SK-N-SH (cell line): ENCODE data around the gene SCRG1. TPM values are rescaled to one million over a fixed set of nuclear protein-coding genes. Genes with fewer than 3 reads are reported as not detected.

Source experiments
- CTCF ChIA-PET: fragments of 300-600, 350-600 bp; formaldehyde crosslinking; extraction: SDS; loops from one replicate; lab custom pipeline; 2021; lab: Yijun Ruan, JAX
- POLR2A ChIA-PET: fragments of 350-600 bp; sonication (Branson Sonifier 250); formaldehyde crosslinking; extraction: SDS; loops from one replicate; lab custom pipeline; 2020; ENCODE audit warnings: antibody characterized with exemption, inconsistent platforms; lab: Yijun Ruan, JAX
- DNase-seq: peaks from one replicate; pipeline ENCODE4 v3.0.0; 2012
- H2AFZ ChIP-seq: fragments of 200-600 bp; sonication (generic); 2 replicates; pipeline ENCODE4 v1.8.1; 2016; ENCODE audit warnings: antibody characterized with exemption, mild to moderate bottlenecking, low read depth
- H3F3A ChIP-seq: fragments of 200-600 bp; sonication (generic); replicated peaks from 2 replicates; pipeline ENCODE3; 2016; ENCODE audit warnings: antibody characterized with exemption, mild to moderate bottlenecking; ENCODE audit not compliant: insufficient read depth
- H3K27ac ChIP-seq, 2 experiments: fragments of 200-500 bp in 1 of 2; fragments of 200-600 bp in 1 of 2; sonication (Bioruptor generic) in 1 of 2; sonication (generic), shearing (Covaris generic) in 1 of 2; 2 replicates each; pipeline versions ENCODE4 v1.5.1 to v1.6.1; 2014 to 2016; ENCODE audit warnings: low read depth in 2 of 2, inconsistent platforms in 1 of 2, low read length in 1 of 2, mild to moderate bottlenecking in 1 of 2, mixed read lengths in 1 of 2
- H3K27me3 ChIP-seq: fragments of 200-600 bp; sonication (generic), shearing (Covaris generic); 2 replicates; pipeline ENCODE4 v1.6.1; 2016; ENCODE audit warnings: mixed run types; ENCODE audit not compliant: insufficient read depth
- H3K36me3 ChIP-seq, 2 experiments: fragments of 200-500 bp in 1 of 2; fragments of 200-600 bp in 1 of 2; sonication (Bioruptor generic) in 1 of 2; sonication (generic) in 1 of 2; replicated peaks in 1 of 2; 2 replicates each; pipeline versions ENCODE3 to v1.5.1; 2014 to 2016; ENCODE audit warnings: low read length in 1 of 2, mild to moderate bottlenecking in 1 of 2; ENCODE audit not compliant: insufficient read depth in 2 of 2, control insufficient read depth in 1 of 2
- H3K4me1 ChIP-seq, 2 experiments: fragments of 200-500 bp in 1 of 2; fragments of 200-600 bp in 1 of 2; sonication (Bioruptor generic) in 1 of 2; sonication (generic), shearing (Covaris generic) in 1 of 2; 2 replicates each; pipeline versions ENCODE4 v1.5.1 to v1.6.1; 2014 to 2016; ENCODE audit warnings: low read depth in 1 of 2, low read length in 1 of 2, mixed run types in 1 of 2; ENCODE audit not compliant: insufficient read depth in 2 of 2, control insufficient read depth in 1 of 2
- H3K4me2 ChIP-seq: fragments of 200-600 bp; sonication (generic), shearing (Covaris generic); 2 replicates; pipeline ENCODE4 v1.6.1; 2017; ENCODE audit warnings: mixed run types
- H3K4me3 ChIP-seq, 2 experiments: fragments of 200-500 bp in 1 of 2; fragments of 200-600 bp in 1 of 2; sonication (Bioruptor generic) in 1 of 2; sonication (generic), shearing (Covaris generic) in 1 of 2; 2 replicates each; pipeline versions ENCODE4 v1.5.1 to v1.8.1; 2014 to 2016; ENCODE audit warnings: low read depth in 2 of 2, inconsistent platforms in 1 of 2, low read length in 1 of 2, mild to moderate bottlenecking in 1 of 2, mixed read lengths in 1 of 2, moderate library complexity in 1 of 2
- H3K79me2 ChIP-seq: fragments of 200-600 bp; sonication (generic); 2 replicates; pipeline ENCODE4 v1.8.1; 2017; ENCODE audit warnings: mild to moderate bottlenecking; ENCODE audit not compliant: insufficient read depth
- H3K9ac ChIP-seq: fragments of 200-600 bp; sonication (generic); 2 replicates; pipeline ENCODE4 v1.6.1; 2017; ENCODE audit warnings: mixed run types
- H3K9me2 ChIP-seq: fragments of 200-600 bp; sonication (generic); 2 replicates; pipeline ENCODE4 v1.6.1; 2017; ENCODE audit warnings: mixed run types
- H3K9me3 ChIP-seq: fragments of 200-600 bp; sonication (generic); 2 replicates; pipeline ENCODE4 v1.6.1; 2017; ENCODE audit warnings: mixed run types, mild to moderate bottlenecking, moderate library complexity
- H4K20me1 ChIP-seq: fragments of 200-600 bp; sonication (generic); 2 replicates; pipeline ENCODE4 v1.6.1; 2017; ENCODE audit warnings: mild to moderate bottlenecking, mixed run types; ENCODE audit not compliant: insufficient read depth
- JUND ChIP-seq: IDR thresholded peaks from 2 replicates; pipeline ENCODE4 v1.4.0; 2012
- MEF2A ChIP-seq: IDR thresholded peaks from 2 replicates; pipeline ENCODE4 v1.4.0; 2012; ENCODE audit warnings: low read depth, borderline replicate concordance
- POLR2AphosphoS5 ChIP-seq: IDR thresholded peaks from 2 replicates; pipeline ENCODE4 v1.6.1; 2012; ENCODE audit warnings: low read depth, low read length
- RXRA ChIP-seq: IDR thresholded peaks from 2 replicates; pipeline ENCODE4 v1.4.0; 2012; ENCODE audit warnings: low read depth, mild to moderate bottlenecking, borderline replicate concordance
- SIN3A ChIP-seq: IDR thresholded peaks from 2 replicates; pipeline ENCODE4 v1.6.1; 2012; ENCODE audit warnings: low read depth, mild to moderate bottlenecking, low read length, moderate library complexity, borderline replicate concordance
- SMC3 ChIP-seq: IDR thresholded peaks from 2 replicates; pipeline ENCODE4 v1.6.1; 2012; ENCODE audit warnings: low read depth, low read length, improper control_type of control experiment
- TAF1 ChIP-seq: IDR thresholded peaks from 2 replicates; pipeline ENCODE4 v1.6.1; 2012; ENCODE audit warnings: low read depth, mild to moderate bottlenecking, low read length, moderate library complexity, borderline replicate concordance
- TCF12 ChIP-seq: IDR thresholded peaks from 2 replicates; pipeline ENCODE4 v1.4.0; 2012
- YY1 ChIP-seq: IDR thresholded peaks from 2 replicates; pipeline ENCODE4 v1.4.0; 2012; ENCODE audit warnings: low read depth, mild to moderate bottlenecking
- WGBS: methylation state at CpG from one replicate; pipeline ENCODE4 v1.1.6; 2017; ENCODE audit warnings: low lambda C conversion rate; 5-methylcytosine and 5-hydroxymethylcytosine counted together
- polyA plus RNA-seq, 3 experiments: library from polyadenylated mRNA; depleted of rRNA; stranded (reverse); fragments of >200 nt; gene quantifications; 2 replicates each; pipeline ENCODE4 v1.2.3, GENCODE V29; 2012
- TF ChIP-seq, protein P1 (sequence below): IDR thresholded peaks from 2 replicates; pipeline ENCODE4 v1.6.1; 2012; ENCODE audit warnings: mild to moderate bottlenecking, low read depth, low read length, moderate library complexity
- TF ChIP-seq, protein P2 (sequence below): IDR thresholded peaks from 2 replicates; pipeline ENCODE4 v1.4.0; 2012; ENCODE audit warnings: low read depth, borderline replicate concordance

The SCRG1 gene
- polyA plus RNA-seq, 1 of the 3 experiments (the other 2 are of a cell fraction) = 0.16 TPM

- DNase-seq = no peak
- 80% methylated on average over 3 of the region's 3 CpGs for WGBS
- Histone ChIP-seq H3K79me2 (no peaks in the 10 kb centered on the region), H2AFZ (no peak overlapping the region), H3K4me1 (peaks cover 0 to 13% of the 10 kb centered on the region in 2 experiments; a peak in 1 of 4 replicates), H3K4me3 (no peak overlapping the region), H3K27me3 (no peaks in the 10 kb centered on the region), H3F3A (no peaks in the 10 kb centered on the region), H3K27ac (no peak overlapping the region), H3K36me3 (no peaks in the 10 kb centered on the region), H3K4me2 (no peak overlapping the region), H3K9me2 (no peaks in the 10 kb centered on the region), H4K20me1 (no peaks in the 10 kb centered on the region), H3K9me3 (no peaks in the 10 kb centered on the region), H3K9ac (no peak overlapping the region)
- CTCF ChIA-PET = interaction anchor here (0.8 to 8.3 kb wide), 7 partner anchors 33 to 401 kb away, joined by 3 to 82 read pairs (median 4); no protein-coding TSS in a partner anchor
- POLR2A ChIA-PET = no interaction called here
- no peak for TF ChIP-seq SIN3A
- TF ChIP-seq, protein P1, sequence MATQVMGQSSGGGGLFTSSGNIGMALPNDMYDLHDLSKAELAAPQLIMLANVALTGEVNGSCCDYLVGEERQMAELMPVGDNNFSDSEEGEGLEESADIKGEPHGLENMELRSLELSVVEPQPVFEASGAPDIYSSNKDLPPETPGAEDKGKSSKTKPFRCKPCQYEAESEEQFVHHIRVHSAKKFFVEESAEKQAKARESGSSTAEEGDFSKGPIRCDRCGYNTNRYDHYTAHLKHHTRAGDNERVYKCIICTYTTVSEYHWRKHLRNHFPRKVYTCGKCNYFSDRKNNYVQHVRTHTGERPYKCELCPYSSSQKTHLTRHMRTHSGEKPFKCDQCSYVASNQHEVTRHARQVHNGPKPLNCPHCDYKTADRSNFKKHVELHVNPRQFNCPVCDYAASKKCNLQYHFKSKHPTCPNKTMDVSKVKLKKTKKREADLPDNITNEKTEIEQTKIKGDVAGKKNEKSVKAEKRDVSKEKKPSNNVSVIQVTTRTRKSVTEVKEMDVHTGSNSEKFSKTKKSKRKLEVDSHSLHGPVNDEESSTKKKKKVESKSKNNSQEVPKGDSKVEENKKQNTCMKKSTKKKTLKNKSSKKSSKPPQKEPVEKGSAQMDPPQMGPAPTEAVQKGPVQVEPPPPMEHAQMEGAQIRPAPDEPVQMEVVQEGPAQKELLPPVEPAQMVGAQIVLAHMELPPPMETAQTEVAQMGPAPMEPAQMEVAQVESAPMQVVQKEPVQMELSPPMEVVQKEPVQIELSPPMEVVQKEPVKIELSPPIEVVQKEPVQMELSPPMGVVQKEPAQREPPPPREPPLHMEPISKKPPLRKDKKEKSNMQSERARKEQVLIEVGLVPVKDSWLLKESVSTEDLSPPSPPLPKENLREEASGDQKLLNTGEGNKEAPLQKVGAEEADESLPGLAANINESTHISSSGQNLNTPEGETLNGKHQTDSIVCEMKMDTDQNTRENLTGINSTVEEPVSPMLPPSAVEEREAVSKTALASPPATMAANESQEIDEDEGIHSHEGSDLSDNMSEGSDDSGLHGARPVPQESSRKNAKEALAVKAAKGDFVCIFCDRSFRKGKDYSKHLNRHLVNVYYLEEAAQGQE = no peak
- TF ChIP-seq, protein P2, sequence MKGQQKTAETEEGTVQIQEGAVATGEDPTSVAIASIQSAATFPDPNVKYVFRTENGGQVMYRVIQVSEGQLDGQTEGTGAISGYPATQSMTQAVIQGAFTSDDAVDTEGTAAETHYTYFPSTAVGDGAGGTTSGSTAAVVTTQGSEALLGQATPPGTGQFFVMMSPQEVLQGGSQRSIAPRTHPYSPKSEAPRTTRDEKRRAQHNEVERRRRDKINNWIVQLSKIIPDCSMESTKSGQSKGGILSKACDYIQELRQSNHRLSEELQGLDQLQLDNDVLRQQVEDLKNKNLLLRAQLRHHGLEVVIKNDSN = no peak
- no peak for TF ChIP-seq SMC3
- no peak for TF ChIP-seq YY1
- no peak for TF ChIP-seq RXRA
- no peak for TF ChIP-seq MEF2A
- TF ChIP-seq POLR2AphosphoS5 = no peak
- TF ChIP-seq TAF1 = no peak
- no peak for TF ChIP-seq JUND
Measured at GRCh38 chr4:173414456-173414855, 15.5 kb upstream of the SCRG1 start.

DNA sequence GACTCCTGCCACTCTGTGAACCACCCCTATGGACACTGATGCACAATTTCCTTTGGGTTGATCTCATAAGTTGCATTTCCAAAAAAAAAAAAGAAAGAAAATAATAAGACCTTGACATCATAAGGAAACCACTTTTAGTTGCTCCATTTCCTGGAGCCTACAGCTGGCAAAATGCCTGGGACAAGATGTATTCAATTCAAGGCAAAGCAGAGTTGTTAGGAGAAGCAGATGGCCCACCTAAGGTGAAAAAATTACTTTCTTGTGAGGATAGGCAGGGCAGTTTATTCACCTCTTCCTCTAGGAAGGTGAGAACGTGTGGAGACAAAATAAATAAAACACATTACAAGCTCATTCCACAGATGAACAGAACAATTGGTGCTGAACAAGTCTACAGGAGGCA is 14.1 kb upstream of the SCRG1 start:
- Histone ChIP-seq H3K4me3 (no peak overlapping the region), H3K9ac (no peak overlapping the region), H3K9me3 (no peaks in the 10 kb centered on the region), H3K4me1 (peaks cover 0 to 13% of the 10 kb centered on the region in 2 experiments; a peak in 1 of 4 replicates), H2AFZ (no peak overlapping the region), H3K36me3 (no peaks in the 10 kb centered on the region), H3F3A (no peaks in the 10 kb centered on the region), H3K79me2 (no peaks in the 10 kb centered on the region), H3K4me2 (no peak overlapping the region), H3K9me2 (no peaks in the 10 kb centered on the region), H3K27ac (no peak overlapping the region), H3K27me3 (no peaks in the 10 kb centered on the region), H4K20me1 (no peaks in the 10 kb centered on the region)
- no peak for DNase-seq
- WGBS = 94% methylated on average over 1 of the region's 1 CpG
- POLR2A ChIA-PET = interaction anchor here (1.1 kb wide), 1 partner anchor 104 kb away, joined by 3 read pairs; no protein-coding TSS in a partner anchor
- TF ChIP-seq TCF12 = no peak
- CTCF ChIA-PET = interaction anchor here (0.6 to 8.3 kb wide), 8 partner anchors 11 to 399 kb away, joined by 3 to 82 read pairs (median 4); no protein-coding TSS in a partner anchor
